A549 treated with ZK216348 at 1 μM for 4 hours (cell line): ENCODE measurements around the gene SPZ1. TPM values are rescaled to one million over a fixed set of nuclear protein-coding genes. Genes with fewer than 3 reads are reported as not detected.

ENCODE experiments used
- total RNA-seq: library from RNA; stranded (reverse); fragments of 200-300 nt; extraction: Qiagen RNA extraction; gene quantifications from 5 replicates; pipeline ENCODE4 v1.2.3, GENCODE V29; 2022; ENCODE audit warnings: low read depth

Gene SPZ1
- total RNA-seq: not detected in 5 replicates

GRCh38 chr5:80319702-80320101, at the start of gene SPZ1:
SPZ1 (plus strand) TSS chr5:80320002; CDS start chr5:80320216, 214 bp downstream.

Other genes with a start within 250 kb of the SPZ1 start
- 4.6 to 7.6 TPM (median 6.6 TPM) in 5 replicates for gene SERINC5, start 64.0 kb upstream of the SPZ1 start, total RNA-seq
- gene ZFYVE16, start 88.1 kb downstream of the SPZ1 start, total RNA-seq: 11.4 to 15.9 TPM (median 14.9 TPM) in 5 replicates
- 1.2 to 2.3 TPM (median 1.9 TPM) in 5 replicates for gene FAM151B, start 168.1 kb downstream of the SPZ1 start, total RNA-seq